Esophagus muscularis mucosa (tissue), 4 donors: ENCODE measurements around the gene PSPH. TPM values are rescaled to one million over a fixed set of nuclear protein-coding genes. Genes with fewer than 3 reads are reported as not detected.

ENCODE experiments used
- DNase-seq: peaks from one replicate; pipeline ENCODE4 v3.0.0-alpha.2; 2017; ENCODE audit errors: extremely low spot score
- H3K27ac ChIP-seq, 4 donors: fragments of 200-600 bp; sonication (generic); replicated peaks in 1 of 4; 1 replicate in 3 of 4; 2 replicates in 1 of 4; pipeline ENCODE4 v1.5.1; 2016 to 2019; ENCODE audit warnings: mild to moderate bottlenecking in 1 of 4
- H3K27me3 ChIP-seq, 4 donors: fragments of 200-600 bp; sonication (generic); one replicate each; pipeline versions ENCODE4 v1.5.1 to v1.6.0; 2016 to 2019
- H3K36me3 ChIP-seq, 4 donors: fragments of 200-600 bp; sonication (generic); one replicate each; pipeline ENCODE4 v1.5.1; 2016 to 2019
- H3K4me1 ChIP-seq, 4 donors: fragments of 200-600 bp; sonication (generic); one replicate each; pipeline ENCODE4 v1.5.1; 2016 to 2019
- H3K4me3 ChIP-seq, 4 donors: fragments of 200-600 bp; sonication (generic); 1 replicate in 2 of 4; 2 replicates in 2 of 4; pipeline ENCODE4 v1.5.1; 2016 to 2019; ENCODE audit warnings: mild to moderate bottlenecking in 4 of 4, moderate library complexity in 1 of 4
- H3K9me3 ChIP-seq, 4 donors: fragments of 200-600 bp; sonication (generic); 1 replicate in 3 of 4; 2 replicates in 1 of 4; pipeline ENCODE4 v1.5.1; 2016 to 2019
- EP300 ChIP-seq: sonication (generic); formaldehyde crosslinking; IDR thresholded peaks from one replicate; pipeline ENCODE4 v1.6.1; 2017; ENCODE audit warnings: antibody characterized with exemption
- POLR2A ChIP-seq: fragments of 450-650 bp; IDR thresholded peaks from one replicate; pipeline ENCODE4 v1.6.1; 2017; ENCODE audit warnings: antibody characterized with exemption, moderate library complexity, mild to moderate bottlenecking, low read depth
- POLR2AphosphoS5 ChIP-seq, 2 donors: sonication (generic); formaldehyde crosslinking; IDR thresholded peaks; one replicate each; pipeline ENCODE4 v1.6.1; 2017; ENCODE audit warnings: antibody characterized with exemption in 2 of 2
- WGBS: methylation state at CpG from one replicate; pipeline ENCODE4 v1.1.5; 2018; 5-methylcytosine and 5-hydroxymethylcytosine counted together
- intact Hi-C: fragments of 100-400 bp; cut with DNase I; formaldehyde crosslinking; loops from one replicate; pipeline ENCODE4 v1.15.1; 2023
- small RNA-seq, 3 donors: library from RNA; depleted of rRNA; stranded (forward); fragments of <200 nt; gene quantifications; one replicate each; pipeline ENCODE3, GENCODE V24; 2016
- total RNA-seq, 4 donors: library from RNA; depleted of rRNA; stranded (reverse); fragments of >200 nt; gene quantifications; one replicate each; pipeline versions ENCODE4 v1.1.0 to v1.2.1, GENCODE V29; 2016
- TF ChIP-seq, protein P1 (sequence below), 3 experiments: fragments of 200-600 bp in 2 of 3; fragments of 450-650 bp in 1 of 3; sonication (generic) in 2 of 3; IDR thresholded peaks; one replicate each; pipeline ENCODE4 v1.5.1; 2017 to 2019; ENCODE audit warnings: antibody characterized with exemption in 3 of 3, mild to moderate bottlenecking in 2 of 3, moderate library complexity in 1 of 3

PSPH gene
- total RNA-seq, 4 donors from 2014 or later: 9.1 to 15.9 (median 13.1) TPM

DNA sequence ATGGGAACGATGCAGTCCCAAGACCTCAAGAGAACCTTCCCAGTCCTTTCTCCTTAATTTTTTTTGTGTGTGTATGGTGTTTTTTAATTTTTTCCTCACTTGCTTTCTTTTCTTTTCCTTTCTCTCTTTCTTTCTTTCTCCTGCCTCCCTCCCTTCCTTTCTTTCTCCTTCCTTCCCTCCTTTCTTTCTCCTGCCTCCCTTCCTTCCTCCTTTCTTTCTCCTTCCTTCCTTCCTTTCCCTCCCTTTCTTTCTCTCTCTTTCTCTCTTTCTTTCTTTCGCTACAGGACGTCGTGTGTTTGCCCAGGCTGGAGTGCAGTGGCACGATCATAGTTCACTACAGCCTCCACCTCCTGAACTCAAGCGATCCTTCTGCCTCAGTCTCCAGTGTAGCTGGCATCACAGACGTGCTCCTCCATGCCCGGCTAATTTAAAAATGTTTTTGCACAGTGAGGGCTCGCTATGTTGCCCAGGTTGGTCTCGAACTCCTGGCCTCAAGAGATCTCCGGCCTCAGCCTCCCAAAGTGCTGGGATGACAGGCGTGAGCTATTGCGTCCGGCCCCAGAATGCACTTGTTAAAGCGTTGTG is 87.6 kb downstream of the PSPH start:
- no peaks in the 10 kb centered on the region for H3K9me3 ChIP-seq
- H3K36me3 ChIP-seq: peaks cover 0 to 14% (median 2%) of the 10 kb centered on the region in 4 donors
- peak overlapping the region; percentile 71 to 92 (median 76) for H3K4me3 ChIP-seq
- no peaks in the 10 kb centered on the region for H3K27me3 ChIP-seq
- TF ChIP-seq POLR2A: no peak
- TF ChIP-seq, protein P1, sequence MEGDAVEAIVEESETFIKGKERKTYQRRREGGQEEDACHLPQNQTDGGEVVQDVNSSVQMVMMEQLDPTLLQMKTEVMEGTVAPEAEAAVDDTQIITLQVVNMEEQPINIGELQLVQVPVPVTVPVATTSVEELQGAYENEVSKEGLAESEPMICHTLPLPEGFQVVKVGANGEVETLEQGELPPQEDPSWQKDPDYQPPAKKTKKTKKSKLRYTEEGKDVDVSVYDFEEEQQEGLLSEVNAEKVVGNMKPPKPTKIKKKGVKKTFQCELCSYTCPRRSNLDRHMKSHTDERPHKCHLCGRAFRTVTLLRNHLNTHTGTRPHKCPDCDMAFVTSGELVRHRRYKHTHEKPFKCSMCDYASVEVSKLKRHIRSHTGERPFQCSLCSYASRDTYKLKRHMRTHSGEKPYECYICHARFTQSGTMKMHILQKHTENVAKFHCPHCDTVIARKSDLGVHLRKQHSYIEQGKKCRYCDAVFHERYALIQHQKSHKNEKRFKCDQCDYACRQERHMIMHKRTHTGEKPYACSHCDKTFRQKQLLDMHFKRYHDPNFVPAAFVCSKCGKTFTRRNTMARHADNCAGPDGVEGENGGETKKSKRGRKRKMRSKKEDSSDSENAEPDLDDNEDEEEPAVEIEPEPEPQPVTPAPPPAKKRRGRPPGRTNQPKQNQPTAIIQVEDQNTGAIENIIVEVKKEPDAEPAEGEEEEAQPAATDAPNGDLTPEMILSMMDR (IDR thresholded peaks at IDR 0.05): no peak
- TF ChIP-seq POLR2AphosphoS5 (IDR thresholded peaks at IDR 0.05): no peak
- TF ChIP-seq EP300: no peak
- H3K4me1 ChIP-seq: peaks cover 28 to 53% (median 44%) of the 10 kb centered on the region in 4 donors
- intact Hi-C loops: loop anchor here (5.0 to 10.0 kb wide), 4 partner anchors 76 to 599 kb away; partner anchors contain the start of genes CCT6A, LANCL2, PSPH and ZNF713
- WGBS: 72% methylated on average over 15 of the region's 15 CpGs
- no peak for DNase-seq
- peak overlapping the region; percentile 95 to 99 (median 96) for H3K27ac ChIP-seq

DNA sequence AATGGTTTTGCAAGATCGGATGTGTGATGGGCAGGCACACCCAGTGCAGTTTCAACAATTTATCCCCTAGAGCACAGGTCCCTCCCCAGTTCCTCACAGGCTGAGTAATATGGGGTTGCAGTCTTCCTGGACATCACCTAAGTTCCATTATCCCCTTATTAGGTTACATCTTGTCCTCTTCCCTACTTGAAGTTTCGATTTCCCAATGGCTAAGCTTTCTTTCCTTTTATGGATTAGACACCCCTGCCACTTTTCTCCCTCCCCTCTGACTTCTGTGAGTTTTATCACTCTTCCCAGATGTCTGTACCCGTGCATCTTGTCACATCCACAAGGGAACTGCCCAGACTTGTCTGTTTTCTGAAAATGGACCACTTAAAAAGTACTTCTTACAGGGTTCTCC is 89.2 kb downstream of the PSPH start:
- peak overlapping the region; percentile 95 to 99 (median 96) for H3K27ac ChIP-seq
- no peaks in the 10 kb centered on the region for H3K27me3 ChIP-seq
- peaks cover 28 to 40% (median 37%) of the 10 kb centered on the region in 4 donors for H3K4me1 ChIP-seq
- TF ChIP-seq, protein P1 (IDR thresholded peaks at IDR 0.05): no peak
- no peak for TF ChIP-seq POLR2A
- TF ChIP-seq POLR2AphosphoS5 (IDR thresholded peaks at IDR 0.05): no peak
- no peak for TF ChIP-seq EP300
- intact Hi-C loops: loop anchor here (5.0 to 10.0 kb wide), 4 partner anchors 75 to 597 kb away; partner anchors contain the start of genes CCT6A, LANCL2, PSPH and ZNF713
- H3K36me3 ChIP-seq: peaks cover 0 to 7% (median 2%) of the 10 kb centered on the region in 4 donors
- no peak for DNase-seq
- no peak overlapping the region for H3K4me3 ChIP-seq
- 61% methylated on average over 3 of the region's 3 CpGs for WGBS
- H3K9me3 ChIP-seq: no peaks in the 10 kb centered on the region

Small RNA genes within 50 kb of the gene (small RNA-seq; reads per million reads assigned to genes)
- 0 reads per million in 3 donors for gene SNORA15
- gene SNORA22B: 0 reads per million in 3 donors

Other genes with a start within 250 kb of the PSPH start
- not detected for gene SEPTIN14, start 188.7 kb downstream of the PSPH start, total RNA-seq
- 1 to 10 TPM; 1.9 to 3.6 (median 3.1) TPM for gene ZNF713, start 164.0 kb downstream of the PSPH start, total RNA-seq
- 10 to 100 TPM in 3 of 4 donors, 1 to 10 TPM in 1; 7.9 to 16.4 (median 15.7) TPM for gene MRPS17, start 99.6 kb downstream of the PSPH start, total RNA-seq
- 100 to 1,000 TPM in 3 of 4 donors, 10 to 100 TPM in 1; 93.3 to 131 (median 116) TPM for gene NIPSNAP2, start 86.9 kb downstream of the PSPH start, total RNA-seq
- 100 to 1,000 TPM in 1 of 4 donors, 10 to 100 TPM in 3; 86.6 to 104 (median 87.9) TPM for gene CCT6A, start 321 bp upstream of the PSPH start, total RNA-seq
- gene SUMF2, start 12.8 kb upstream of the PSPH start, total RNA-seq: 10 to 100 TPM; 71.4 to 93.2 (median 80.8) TPM
- 1 to 10 TPM in 2 of 4 donors, under 1 TPM in 2; 0.26 to 1.7 (median 0.94) TPM for gene PHKG1, start 41.5 kb upstream of the PSPH start, total RNA-seq
- gene CHCHD2, start 55.0 kb upstream of the PSPH start, total RNA-seq: 100 to 1,000 TPM; 212 to 416 (median 327) TPM
- gene NUPR2, start 65.0 kb upstream of the PSPH start, total RNA-seq: not detected